Mucosa of stomach (tissue), 1 donor: ENCODE results near the gene GOLGA2.
A peak's percentile ranks its signal among the peaks of the same experiment; 100 is the strongest.

Source experiments
- H3K27me3 ChIP-seq: one replicate; pipeline ENCODE4 v1.7.0; 2013; ENCODE audit warnings: mild to moderate bottlenecking, low read length; ENCODE audit not compliant: control insufficient read depth, insufficient read depth
- H3K36me3 ChIP-seq: one replicate; pipeline ENCODE4 v1.7.0; 2013; ENCODE audit warnings: low read length; ENCODE audit not compliant: control insufficient read depth, insufficient read depth
- H3K4me1 ChIP-seq: one replicate; pipeline ENCODE4 v1.7.0; 2013; ENCODE audit warnings: mild to moderate bottlenecking, low read length; ENCODE audit not compliant: control insufficient read depth, insufficient read depth
- H3K4me3 ChIP-seq: one replicate; pipeline ENCODE4 v1.7.0; 2013; ENCODE audit warnings: low read length
- H3K9ac ChIP-seq: one replicate; pipeline ENCODE4 v1.7.0; 2013; ENCODE audit warnings: mild to moderate bottlenecking, low read length, moderate library complexity
- H3K9me3 ChIP-seq: one replicate; pipeline ENCODE4 v1.7.0; 2013; ENCODE audit warnings: mild to moderate bottlenecking, low read length, moderate library complexity; ENCODE audit not compliant: control insufficient read depth
- donor health status: Pancreatic carcinoma.

GOLGA2 gene, protein sequence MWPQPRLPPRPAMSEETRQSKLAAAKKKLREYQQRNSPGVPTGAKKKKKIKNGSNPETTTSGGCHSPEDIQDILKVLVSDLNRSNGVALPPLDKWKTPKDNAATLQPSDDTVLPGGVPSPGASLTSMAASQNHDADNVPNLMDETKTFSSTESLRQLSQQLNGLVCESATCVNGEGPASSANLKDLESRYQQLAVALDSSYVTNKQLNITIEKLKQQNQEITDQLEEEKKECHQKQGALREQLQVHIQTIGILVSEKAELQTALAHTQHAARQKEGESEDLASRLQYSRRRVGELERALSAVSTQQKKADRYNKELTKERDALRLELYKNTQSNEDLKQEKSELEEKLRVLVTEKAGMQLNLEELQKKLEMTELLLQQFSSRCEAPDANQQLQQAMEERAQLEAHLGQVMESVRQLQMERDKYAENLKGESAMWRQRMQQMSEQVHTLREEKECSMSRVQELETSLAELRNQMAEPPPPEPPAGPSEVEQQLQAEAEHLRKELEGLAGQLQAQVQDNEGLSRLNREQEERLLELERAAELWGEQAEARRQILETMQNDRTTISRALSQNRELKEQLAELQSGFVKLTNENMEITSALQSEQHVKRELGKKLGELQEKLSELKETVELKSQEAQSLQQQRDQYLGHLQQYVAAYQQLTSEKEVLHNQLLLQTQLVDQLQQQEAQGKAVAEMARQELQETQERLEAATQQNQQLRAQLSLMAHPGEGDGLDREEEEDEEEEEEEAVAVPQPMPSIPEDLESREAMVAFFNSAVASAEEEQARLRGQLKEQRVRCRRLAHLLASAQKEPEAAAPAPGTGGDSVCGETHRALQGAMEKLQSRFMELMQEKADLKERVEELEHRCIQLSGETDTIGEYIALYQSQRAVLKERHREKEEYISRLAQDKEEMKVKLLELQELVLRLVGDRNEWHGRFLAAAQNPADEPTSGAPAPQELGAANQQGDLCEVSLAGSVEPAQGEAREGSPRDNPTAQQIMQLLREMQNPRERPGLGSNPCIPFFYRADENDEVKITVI

DNA sequence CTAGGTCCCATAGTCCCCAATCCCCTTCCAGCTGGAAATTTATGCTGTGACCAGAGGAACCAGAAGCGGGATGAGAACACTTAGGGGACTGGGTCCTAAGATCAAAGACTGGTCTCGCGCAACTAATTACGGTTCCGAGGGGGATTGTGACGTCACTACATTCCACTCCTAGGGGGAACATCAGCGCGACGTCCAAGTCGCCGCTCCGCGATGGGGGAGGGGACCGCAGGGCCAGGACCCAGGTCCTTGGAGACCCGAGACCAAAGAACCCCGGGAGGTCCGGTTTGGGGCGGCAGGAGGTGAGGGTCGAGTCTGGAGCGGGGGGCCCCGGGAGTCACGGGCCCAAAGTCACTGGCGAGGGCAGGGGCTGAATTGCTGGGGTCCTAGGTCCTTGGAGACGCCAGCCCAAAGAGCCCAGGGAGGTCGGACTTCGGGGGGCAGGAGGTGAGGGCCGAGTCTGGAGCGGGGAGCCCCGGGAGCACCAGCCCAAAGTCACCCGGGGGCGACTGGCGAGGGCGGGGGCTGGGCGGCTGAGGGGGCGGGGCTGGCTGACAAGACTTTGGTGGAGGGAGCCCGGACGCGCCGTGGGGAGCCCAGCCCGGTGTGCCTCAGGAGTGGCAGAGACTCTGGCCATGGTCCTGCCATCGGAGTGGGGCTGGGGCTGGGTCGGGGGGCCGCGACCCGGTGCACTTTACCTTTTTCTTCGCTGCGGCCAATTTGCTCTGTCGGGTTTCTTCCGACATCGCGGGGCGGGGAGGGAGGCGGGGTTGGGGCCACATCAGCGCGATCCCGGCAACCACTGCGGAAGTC lies at the start of gene GOLGA2:
TSS of gene GOLGA2 (minus strand) at position 810 of the 810 bp plus-strand sequence. CDS start at position 779, 31 bp downstream.
- Histone ChIP-seq H3K4me1 (peaks cover 19% of the 10 kb centered on the region), H3K36me3 (no peaks in the 10 kb centered on the region), H3K4me3 (peak within 1 kb of the TSS; percentile 93), H3K27me3 (no peaks in the 10 kb centered on the region), H3K9me3 (no peaks in the 10 kb centered on the region), H3K9ac (peak within 1 kb of the TSS; percentile 94)

DNA sequence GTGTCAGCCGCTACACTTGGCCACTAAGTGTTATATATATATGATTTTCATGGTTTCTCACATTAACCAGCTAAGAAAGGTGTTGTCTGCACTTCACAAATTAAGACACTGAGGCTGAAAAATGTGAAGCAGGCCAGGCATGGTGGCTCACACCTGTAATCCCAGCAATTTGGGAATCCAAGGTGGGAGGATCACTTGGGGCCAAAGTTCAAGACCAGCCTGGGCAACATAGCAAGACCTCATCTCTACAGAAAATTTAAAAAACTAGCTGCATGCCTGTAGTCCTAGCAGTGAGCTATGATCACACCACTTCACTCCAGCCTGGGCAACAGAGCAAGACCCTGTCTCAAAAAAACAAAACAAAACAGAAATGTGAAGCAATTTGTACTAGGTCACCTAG lies 48.6 kb upstream of the GOLGA2 start:
- Histone ChIP-seq H3K27me3 (no peaks in the 10 kb centered on the region), H3K4me3 (no peak overlapping the region), H3K4me1 (peaks cover 24% of the 10 kb centered on the region), H3K9me3 (no peaks in the 10 kb centered on the region), H3K9ac (no peak overlapping the region), H3K36me3 (peaks cover 6% of the 10 kb centered on the region)

DNA sequence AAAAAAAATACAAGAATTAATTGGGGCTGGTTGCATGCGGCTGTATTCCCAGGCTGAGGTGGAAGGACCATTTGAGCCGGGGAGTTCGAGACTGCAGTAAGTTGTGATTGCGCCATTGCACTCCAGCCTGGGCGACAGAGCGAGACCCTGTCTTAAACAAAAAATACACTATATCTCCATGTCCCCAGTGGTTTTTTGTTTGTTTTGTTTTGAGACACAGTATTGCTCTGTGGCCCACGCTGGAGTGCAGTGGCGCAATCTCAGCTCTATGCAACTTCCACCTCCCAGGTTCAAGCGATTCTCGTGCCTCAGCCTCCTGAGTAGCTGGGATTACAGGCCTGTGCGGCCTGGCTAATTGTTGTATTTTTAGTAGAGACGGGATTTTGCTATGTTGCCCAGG lies 48.0 kb upstream of the GOLGA2 start:
- peaks cover 19% of the 10 kb centered on the region for H3K4me1 ChIP-seq
- no peaks in the 10 kb centered on the region for H3K9me3 ChIP-seq
- peaks cover 6% of the 10 kb centered on the region for H3K36me3 ChIP-seq
- H3K27me3 ChIP-seq = no peaks in the 10 kb centered on the region
- H3K4me3 ChIP-seq = peak overlapping the region; percentile 93
- H3K9ac ChIP-seq = peak overlapping the region; percentile 81

DNA sequence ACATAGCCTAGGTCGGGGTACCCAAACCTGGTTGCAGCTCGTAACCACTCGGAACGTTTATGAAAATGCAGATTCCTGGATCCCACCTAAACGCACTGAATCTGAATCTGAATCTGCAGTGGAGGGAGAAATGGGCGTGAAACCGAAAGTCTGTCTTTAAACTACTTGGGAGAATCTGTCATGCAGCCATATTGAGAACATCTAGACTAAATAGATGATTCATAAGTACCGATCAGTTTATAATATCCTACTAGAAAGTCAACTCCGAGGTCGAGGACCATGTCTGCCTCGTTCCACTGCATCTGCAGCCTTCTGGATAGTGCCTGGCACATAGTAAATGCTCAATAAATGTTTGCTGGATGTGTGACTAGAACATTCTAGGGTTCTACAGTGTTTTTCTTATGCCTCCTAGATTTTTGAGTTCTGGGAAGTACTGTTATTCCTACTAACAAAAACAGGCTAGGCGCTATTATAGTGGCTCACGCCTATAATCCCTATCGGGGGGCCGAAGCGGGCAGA lies 47.5 kb upstream of the GOLGA2 start:
- Histone ChIP-seq H3K36me3 (peaks cover 6% of the 10 kb centered on the region), H3K9me3 (no peaks in the 10 kb centered on the region), H3K27me3 (no peaks in the 10 kb centered on the region), H3K4me1 (peaks cover 14% of the 10 kb centered on the region), H3K4me3 (peak overlapping the region; percentile 93), H3K9ac (peak overlapping the region; percentile 81)

DNA sequence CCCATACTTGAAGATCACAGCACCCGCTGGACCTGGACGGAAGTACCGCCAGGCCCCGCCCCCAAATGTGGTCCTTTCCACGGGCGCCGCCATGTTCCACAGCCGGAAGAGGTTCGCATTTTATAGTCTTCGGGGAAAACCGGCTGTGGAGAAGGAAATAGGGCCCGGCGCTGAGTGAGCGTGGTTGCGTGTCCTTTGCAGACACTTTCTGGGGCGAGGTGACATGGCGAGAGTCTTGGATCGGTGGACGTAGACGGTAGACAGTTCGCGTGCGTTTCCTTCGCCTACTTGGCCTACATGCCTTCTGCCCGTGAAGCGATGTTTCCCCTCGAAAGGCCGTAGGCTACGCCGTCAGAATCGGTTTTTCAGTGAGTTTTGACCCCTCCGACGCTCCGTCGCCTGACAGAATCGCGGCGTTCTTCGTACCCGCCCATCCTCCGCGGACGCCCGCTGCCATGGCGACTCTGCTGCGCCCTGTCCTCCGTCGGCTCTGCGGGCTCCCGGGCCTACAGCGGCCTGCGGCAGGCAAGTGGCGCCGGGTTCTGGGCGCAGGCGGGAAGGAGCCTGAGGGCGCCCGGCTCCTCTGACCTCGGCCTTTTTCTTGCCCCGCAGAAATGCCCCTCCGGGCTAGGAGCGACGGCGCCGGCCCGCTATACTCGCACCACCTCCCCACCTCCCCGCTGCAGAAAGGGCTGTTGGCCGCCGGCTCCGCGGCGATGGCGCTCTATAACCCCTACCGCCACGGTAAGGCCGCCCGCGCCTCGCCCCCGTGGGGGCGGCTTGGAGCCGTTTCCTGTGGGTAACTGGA lies 46.8 kb upstream of the GOLGA2 start, which contains the start of the genes COQ4 and TRUB2:
TSS of gene COQ4 (plus strand) at position 436 of the 808 bp plus-strand sequence. CDS start at position 456, 20 bp downstream.
TSS of gene TRUB2 (minus strand) at position 44 of the 808 bp plus-strand sequence. CDS start at position 5, 39 bp downstream.
- Histone ChIP-seq H3K9me3 (no peaks in the 10 kb centered on the region), H3K27me3 (no peaks in the 10 kb centered on the region), H3K4me3 (peak within 1 kb of the TSS; percentile 93), H3K36me3 (peaks cover 6% of the 10 kb centered on the region), H3K4me1 (peaks cover 14% of the 10 kb centered on the region), H3K9ac (peak within 1 kb of the TSS; percentile 81)

DNA sequence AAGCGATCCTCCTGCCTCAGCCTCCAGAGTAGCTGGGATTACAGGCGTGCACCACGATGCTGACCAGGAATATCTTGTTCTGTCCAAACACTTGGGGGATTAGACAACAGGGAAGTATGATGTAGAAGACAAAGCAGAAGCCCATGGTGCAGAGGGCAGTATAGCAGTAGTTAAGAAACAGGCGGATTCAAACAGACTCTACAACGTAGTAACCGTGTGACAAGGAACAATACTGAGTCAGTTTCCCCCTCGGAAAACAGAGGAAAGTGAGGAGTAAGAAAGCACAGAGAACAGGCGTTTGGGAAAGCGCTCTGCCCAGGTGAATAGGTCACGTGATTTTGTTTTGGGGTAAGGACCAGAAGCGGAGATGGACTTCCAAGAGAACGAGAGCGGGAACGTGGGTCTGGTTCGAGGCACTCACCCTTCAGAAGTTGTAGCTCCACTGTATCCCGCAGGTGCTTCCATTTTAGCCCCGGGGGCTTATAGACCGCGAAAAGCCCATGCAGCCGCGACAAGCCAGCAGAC lies 46.1 kb upstream of the GOLGA2 start:
- peak overlapping the region; percentile 81 for H3K9ac ChIP-seq

DNA sequence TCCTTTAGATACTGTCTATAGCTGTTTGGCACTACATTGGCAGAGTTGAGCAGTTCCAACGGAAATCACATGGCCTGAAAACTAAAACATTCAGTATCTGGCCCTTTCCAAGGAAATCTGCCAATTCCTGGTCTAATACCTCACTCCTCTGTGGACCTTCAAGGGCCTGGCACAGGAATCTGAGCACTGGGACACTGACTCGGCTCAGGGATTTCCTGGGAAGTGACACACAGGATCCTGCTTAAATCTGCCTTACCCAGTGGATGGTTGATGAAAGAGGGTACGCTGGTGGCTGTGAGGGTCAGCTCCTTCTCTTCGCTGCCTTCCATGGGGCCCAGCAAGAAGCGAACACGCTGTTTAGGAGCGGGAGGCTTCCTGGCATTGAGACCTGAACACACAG lies 45.5 kb upstream of the GOLGA2 start:
- Histone ChIP-seq H3K9ac (peak overlapping the region; percentile 81), H3K4me1 (peaks cover 14% of the 10 kb centered on the region), H3K9me3 (no peaks in the 10 kb centered on the region), H3K36me3 (peaks cover 6% of the 10 kb centered on the region), H3K4me3 (no peak overlapping the region), H3K27me3 (no peaks in the 10 kb centered on the region)

More for the DNA sequence above, 46.1 kb upstream of the GOLGA2 start:
- peaks cover 6% of the 10 kb centered on the region for H3K36me3 ChIP-seq
- H3K4me1 ChIP-seq = peaks cover 14% of the 10 kb centered on the region
- peak overlapping the region; percentile 93 for H3K4me3 ChIP-seq
- no peaks in the 10 kb centered on the region for H3K27me3 ChIP-seq
- H3K9me3 ChIP-seq = no peaks in the 10 kb centered on the region

DNA sequence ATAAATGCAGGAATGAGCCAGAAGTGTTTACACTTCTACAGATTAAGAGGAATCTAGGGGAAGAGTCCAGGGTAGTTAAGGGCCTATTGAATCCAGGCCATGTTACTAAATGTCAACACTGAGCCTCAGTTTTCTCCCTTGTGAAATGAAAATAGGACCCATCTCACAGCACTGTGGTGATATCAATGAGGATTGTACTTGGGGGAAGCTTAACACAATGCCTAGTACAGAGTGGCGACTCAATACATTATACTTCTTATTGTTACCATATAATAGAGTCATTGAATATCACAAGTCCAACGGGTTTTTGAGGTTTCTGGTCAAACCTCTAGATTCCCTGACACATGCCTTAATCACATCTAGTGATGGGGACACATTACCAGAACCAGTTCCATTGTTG lies 41.8 kb upstream of the GOLGA2 start:
- H3K4me3 ChIP-seq = no peak overlapping the region
- H3K4me1 ChIP-seq = peaks cover 4% of the 10 kb centered on the region
- H3K27me3 ChIP-seq = no peaks in the 10 kb centered on the region
- no peaks in the 10 kb centered on the region for H3K9me3 ChIP-seq
- no peaks in the 10 kb centered on the region for H3K36me3 ChIP-seq
- H3K9ac ChIP-seq = no peak overlapping the region

DNA sequence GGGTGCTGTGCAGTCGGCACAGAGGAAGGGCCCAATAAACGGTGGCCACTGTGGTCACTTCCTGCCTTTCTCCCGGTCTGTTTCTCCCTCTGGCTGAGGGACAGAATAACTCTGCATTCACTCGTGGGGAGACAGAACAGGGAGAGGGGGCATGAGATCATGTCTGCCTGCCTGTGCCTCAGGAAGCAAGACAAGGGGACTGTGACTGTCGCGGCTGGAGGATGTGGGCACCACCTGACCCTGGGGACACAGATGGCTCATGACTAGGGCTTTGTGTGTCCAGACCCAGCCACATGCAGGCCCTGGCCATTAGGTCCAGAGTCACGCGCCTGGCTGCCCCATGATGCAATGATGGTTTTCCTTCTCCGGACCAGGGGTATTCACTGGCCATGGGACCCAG lies 40.6 kb upstream of the GOLGA2 start:
- Histone ChIP-seq H3K4me1 (peaks cover 2% of the 10 kb centered on the region), H3K9me3 (no peaks in the 10 kb centered on the region), H3K9ac (no peak overlapping the region), H3K36me3 (no peaks in the 10 kb centered on the region), H3K27me3 (no peaks in the 10 kb centered on the region), H3K4me3 (no peak overlapping the region)

DNA sequence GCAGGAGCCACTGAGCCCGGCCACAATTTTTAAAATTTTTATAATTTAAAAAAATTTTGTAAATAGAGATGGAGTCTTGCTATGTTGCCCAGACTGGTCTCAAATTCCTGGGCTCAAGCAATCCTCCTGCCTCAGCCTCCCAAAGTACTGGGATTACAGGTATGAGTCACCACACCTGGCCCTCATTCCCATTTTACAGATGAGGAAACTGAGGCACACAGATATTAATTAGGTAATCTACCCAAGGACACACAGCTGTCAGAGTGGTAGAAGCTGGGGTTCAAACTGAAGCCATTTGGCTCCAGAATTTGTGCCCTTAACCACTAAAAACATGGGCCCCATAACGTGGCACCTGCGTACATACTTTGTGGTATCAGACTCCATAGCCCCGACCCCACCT lies 38.9 kb upstream of the GOLGA2 start:
- peaks cover 7% of the 10 kb centered on the region for H3K36me3 ChIP-seq

More for the DNA sequence above, 38.9 kb upstream of the GOLGA2 start:
- Histone ChIP-seq H3K9me3 (no peaks in the 10 kb centered on the region), H3K9ac (no peak overlapping the region), H3K27me3 (no peaks in the 10 kb centered on the region), H3K4me1 (peaks cover 7% of the 10 kb centered on the region), H3K4me3 (no peak overlapping the region)
